ENCODE measurements around the gene WWC2. TPM values are rescaled to one million over a fixed set of nuclear protein-coding genes. Genes with fewer than 3 reads are reported as not detected.

WWC2 gene
- polyA plus RNA-seq, 2 of the 4 experiments (the other 2 are of a cell fraction): 14.9 to 26.9 TPM

DNA sequence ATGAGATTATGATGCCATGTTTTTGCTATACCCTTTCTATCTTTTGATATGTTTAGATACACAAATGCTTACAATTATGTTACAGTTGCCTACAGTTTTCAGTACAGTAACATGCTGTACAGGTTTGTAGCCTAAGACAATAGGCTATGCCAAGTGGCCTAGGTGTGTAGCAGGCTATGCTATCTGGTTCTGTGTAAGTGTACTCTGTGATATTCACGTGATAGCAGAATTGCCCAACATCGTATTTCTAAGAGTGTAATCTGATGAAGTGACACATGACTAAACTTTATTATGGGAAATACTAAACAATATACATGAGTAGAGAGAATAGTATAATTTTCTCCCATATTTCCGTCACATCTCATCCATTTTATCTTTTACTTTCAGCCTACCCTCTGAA, 124.0 kb downstream of the WWC2 start:
- no peak for FAIRE-seq
- no peak for ATAC-seq
- no peak overlapping the region for H3K27ac ChIP-seq
- TF ChIP-seq FOSL2 (IDR thresholded peaks at IDR 0.05): no peak
- TF ChIP-seq FOSL2 (CRISPR knock-in tag; IDR thresholded peaks at IDR 0.05): no peak
- TF ChIP-seq, protein P1, sequence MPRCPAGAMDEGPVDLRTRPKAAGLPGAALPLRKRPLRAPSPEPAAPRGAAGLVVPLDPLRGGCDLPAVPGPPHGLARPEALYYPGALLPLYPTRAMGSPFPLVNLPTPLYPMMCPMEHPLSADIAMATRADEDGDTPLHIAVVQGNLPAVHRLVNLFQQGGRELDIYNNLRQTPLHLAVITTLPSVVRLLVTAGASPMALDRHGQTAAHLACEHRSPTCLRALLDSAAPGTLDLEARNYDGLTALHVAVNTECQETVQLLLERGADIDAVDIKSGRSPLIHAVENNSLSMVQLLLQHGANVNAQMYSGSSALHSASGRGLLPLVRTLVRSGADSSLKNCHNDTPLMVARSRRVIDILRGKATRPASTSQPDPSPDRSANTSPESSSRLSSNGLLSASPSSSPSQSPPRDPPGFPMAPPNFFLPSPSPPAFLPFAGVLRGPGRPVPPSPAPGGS (IDR thresholded peaks at IDR 0.05): no peak
- no peak for TF ChIP-seq RARB (CRISPR knock-in tag; IDR thresholded peaks at IDR 0.05)
- TF ChIP-seq HOXA7 (CRISPR knock-in tag; IDR thresholded peaks at IDR 0.05): no peak
- no peak for TF ChIP-seq EP300 (IDR thresholded peaks at IDR 0.05)
- no peak for TF ChIP-seq MYC (IDR thresholded peaks at IDR 0.05; ENCODE audit: borderline replicate concordance, low read length)
- TF ChIP-seq MAFK (IDR thresholded peaks at IDR 0.05; ENCODE audit: partially characterized antibody): no peak
- no peak for TF ChIP-seq RFX5 (IDR thresholded peaks at IDR 0.05)
- 93% methylated on average over 3 of the region's 3 CpGs for WGBS (ENCODE audit: missing lambda C conversion rate)
- H3K4me2 ChIP-seq: no peak overlapping the region
- DNase-seq (ENCODE audit: low read depth in 1 of 2, low spot score in 1 of 2): no peak
- H3K4me3 ChIP-seq: no peak overlapping the region
- peaks cover 13% of the 10 kb centered on the region for H3K4me1 ChIP-seq
- ChIA-PET POLR2A (no interaction called here), CTCF (interaction anchor here (1.1 to 1.8 kb wide), 2 partner anchors 27 to 39 kb away, joined by 4 read pairs; no protein-coding TSS in a partner anchor)
- no peaks in the 10 kb centered on the region for H3K9me3 ChIP-seq

DNA sequence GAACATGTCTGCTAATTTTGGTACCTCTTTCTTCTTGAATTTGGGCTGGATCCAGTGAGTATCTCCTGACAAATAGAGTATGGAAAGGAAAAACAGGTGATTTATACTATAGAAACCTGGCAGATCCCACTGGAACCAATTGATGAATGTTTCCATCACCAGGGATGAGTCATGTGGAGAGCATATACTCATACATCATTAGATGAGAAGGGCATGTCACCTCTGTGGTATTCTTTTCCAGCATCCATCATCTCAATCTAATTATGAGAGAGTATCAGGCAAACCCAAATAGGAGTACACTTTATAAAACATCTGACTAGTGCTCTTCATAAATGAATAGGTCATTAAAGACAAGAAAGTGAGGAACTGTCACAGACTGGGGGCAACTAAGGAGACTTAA, 130.3 kb downstream of the WWC2 start:
- H3K4me2 ChIP-seq: no peak overlapping the region
- no peaks in the 10 kb centered on the region for H3K9me3 ChIP-seq
- no peak for FAIRE-seq
- no peak for ATAC-seq
- ChIA-PET CTCF (interaction anchor here (1.8 kb wide), 1 partner anchor 21 kb away, joined by 4 read pairs; no protein-coding TSS in a partner anchor), POLR2A (no interaction called here)
- no peak overlapping the region for H3K27ac ChIP-seq
- no peaks in the 10 kb centered on the region for H3K4me1 ChIP-seq
- DNase-seq (ENCODE audit: low read depth in 1 of 2, low spot score in 1 of 2): no peak
- TF ChIP-seq PHF8 (IDR thresholded peaks at IDR 0.05; ENCODE audit: borderline replicate concordance, low read depth): no peak
- TF ChIP-seq, protein P2, sequence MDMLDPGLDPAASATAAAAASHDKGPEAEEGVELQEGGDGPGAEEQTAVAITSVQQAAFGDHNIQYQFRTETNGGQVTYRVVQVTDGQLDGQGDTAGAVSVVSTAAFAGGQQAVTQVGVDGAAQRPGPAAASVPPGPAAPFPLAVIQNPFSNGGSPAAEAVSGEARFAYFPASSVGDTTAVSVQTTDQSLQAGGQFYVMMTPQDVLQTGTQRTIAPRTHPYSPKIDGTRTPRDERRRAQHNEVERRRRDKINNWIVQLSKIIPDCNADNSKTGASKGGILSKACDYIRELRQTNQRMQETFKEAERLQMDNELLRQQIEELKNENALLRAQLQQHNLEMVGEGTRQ (IDR thresholded peaks at IDR 0.05): no peak
- no peak for TF ChIP-seq FOXS1 (CRISPR knock-in tag; IDR thresholded peaks at IDR 0.05)
- no peak for TF ChIP-seq ZFP36 (IDR thresholded peaks at IDR 0.05; ENCODE audit: borderline replicate concordance, partially characterized antibody)
- TF ChIP-seq GATA3 (IDR thresholded peaks at IDR 0.05; ENCODE audit: borderline replicate concordance): no peak
- TF ChIP-seq NPAS2 (CRISPR knock-in tag; IDR thresholded peaks at IDR 0.05; ENCODE audit: borderline replicate concordance): no peak
- TF ChIP-seq, protein P3, sequence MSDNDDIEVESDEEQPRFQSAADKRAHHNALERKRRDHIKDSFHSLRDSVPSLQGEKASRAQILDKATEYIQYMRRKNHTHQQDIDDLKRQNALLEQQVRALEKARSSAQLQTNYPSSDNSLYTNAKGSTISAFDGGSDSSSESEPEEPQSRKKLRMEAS (IDR thresholded peaks at IDR 0.05): no peak
- TF ChIP-seq ZC3H11A (IDR thresholded peaks at IDR 0.05): no peak
- no peak for TF ChIP-seq SREBF2 (IDR thresholded peaks at IDR 0.05)
- no peak for TF ChIP-seq FOSB (CRISPR knock-in tag; IDR thresholded peaks at IDR 0.05)
- no peak for TF ChIP-seq HEYL (CRISPR knock-in tag; IDR thresholded peaks at IDR 0.05)
- TF ChIP-seq CEBPB (IDR thresholded peaks at IDR 0.05): no peak
- TF ChIP-seq HOXA7 (CRISPR knock-in tag; IDR thresholded peaks at IDR 0.05): no peak
- H3K4me3 ChIP-seq: no peak overlapping the region

GRCh38 chr4:183240581-183241321, 141.7 kb downstream of the WWC2 start:
- WGBS (ENCODE audit: missing lambda C conversion rate): 89% methylated on average over 12 of the region's 15 CpGs
- Histone ChIP-seq H3K4me1 (peaks cover 24% of the 10 kb centered on the region), H3K9me3 (peaks cover 5% of the 10 kb centered on the region; the same call in 1 of the 3 replicates), H3K4me3 (no peak overlapping the region), H3K27ac (no peak overlapping the region), H3K4me2 (no peak overlapping the region; the same call in 2 of the 3 replicates)
- ChIA-PET CTCF (interaction anchor here (0.8 to 1.2 kb wide), 3 partner anchors 9 to 167 kb away, joined by 3 to 4 read pairs (median 3); no protein-coding TSS in a partner anchor), POLR2A (interaction anchor here (0.9 kb wide), 1 partner anchor 142 kb away, joined by 3 read pairs; the partner anchor contains the start of gene WWC2)
- DNase-seq (ENCODE audit: low read depth in 1 of 2, low spot score in 1 of 2) (no peak), ATAC-seq (peak in 1 of 2 experiments; percentile 34; a peak in 3 of 6 replicates), FAIRE-seq (no peak)
- TF ChIP-seq ZC3H11A (IDR thresholded peaks at IDR 0.05) (no peak), EHMT2 (IDR thresholded peaks at IDR 0.05; ENCODE audit: low read depth) (no peak), POLR2AphosphoS2 (conservative IDR thresholded peaks at IDR 0.05; ENCODE audit: low read length) (no peak), EP300 (IDR thresholded peaks at IDR 0.05) (no peak), ATOH8 (CRISPR knock-in tag; IDR thresholded peaks at IDR 0.05; ENCODE audit: low read depth) (no peak), MAZ (IDR thresholded peaks at IDR 0.05; ENCODE audit: borderline replicate concordance, low read depth, low read length) (no peak), KDM5A (IDR thresholded peaks at IDR 0.05) (no peak), JUN (IDR thresholded peaks at IDR 0.05) (no peak), BHLHE40 (IDR thresholded peaks at IDR 0.05; ENCODE audit: low read depth, low read length) (no peak), ZFP36 (IDR thresholded peaks at IDR 0.05; ENCODE audit: borderline replicate concordance, partially characterized antibody) (no peak), ESRRA (IDR thresholded peaks at IDR 0.05; ENCODE audit: borderline replicate concordance, low read length) (no peak), CBX8 (IDR thresholded peaks at IDR 0.05) (no peak)
- TF ChIP-seq, protein P4, sequence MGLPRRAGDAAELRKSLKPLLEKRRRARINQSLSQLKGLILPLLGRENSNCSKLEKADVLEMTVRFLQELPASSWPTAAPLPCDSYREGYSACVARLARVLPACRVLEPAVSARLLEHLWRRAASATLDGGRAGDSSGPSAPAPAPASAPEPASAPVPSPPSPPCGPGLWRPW (IDR thresholded peaks at IDR 0.05): no peak
- TF ChIP-seq, protein P5, sequence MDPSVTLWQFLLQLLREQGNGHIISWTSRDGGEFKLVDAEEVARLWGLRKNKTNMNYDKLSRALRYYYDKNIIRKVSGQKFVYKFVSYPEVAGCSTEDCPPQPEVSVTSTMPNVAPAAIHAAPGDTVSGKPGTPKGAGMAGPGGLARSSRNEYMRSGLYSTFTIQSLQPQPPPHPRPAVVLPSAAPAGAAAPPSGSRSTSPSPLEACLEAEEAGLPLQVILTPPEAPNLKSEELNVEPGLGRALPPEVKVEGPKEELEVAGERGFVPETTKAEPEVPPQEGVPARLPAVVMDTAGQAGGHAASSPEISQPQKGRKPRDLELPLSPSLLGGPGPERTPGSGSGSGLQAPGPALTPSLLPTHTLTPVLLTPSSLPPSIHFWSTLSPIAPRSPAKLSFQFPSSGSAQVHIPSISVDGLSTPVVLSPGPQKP (IDR thresholded peaks at IDR 0.05; ENCODE audit: low read depth, low read length): no peak

Measured in A549 (cell line).